Measurements from ENCODE around the gene SCG5.

Gene SCG5

DNA sequence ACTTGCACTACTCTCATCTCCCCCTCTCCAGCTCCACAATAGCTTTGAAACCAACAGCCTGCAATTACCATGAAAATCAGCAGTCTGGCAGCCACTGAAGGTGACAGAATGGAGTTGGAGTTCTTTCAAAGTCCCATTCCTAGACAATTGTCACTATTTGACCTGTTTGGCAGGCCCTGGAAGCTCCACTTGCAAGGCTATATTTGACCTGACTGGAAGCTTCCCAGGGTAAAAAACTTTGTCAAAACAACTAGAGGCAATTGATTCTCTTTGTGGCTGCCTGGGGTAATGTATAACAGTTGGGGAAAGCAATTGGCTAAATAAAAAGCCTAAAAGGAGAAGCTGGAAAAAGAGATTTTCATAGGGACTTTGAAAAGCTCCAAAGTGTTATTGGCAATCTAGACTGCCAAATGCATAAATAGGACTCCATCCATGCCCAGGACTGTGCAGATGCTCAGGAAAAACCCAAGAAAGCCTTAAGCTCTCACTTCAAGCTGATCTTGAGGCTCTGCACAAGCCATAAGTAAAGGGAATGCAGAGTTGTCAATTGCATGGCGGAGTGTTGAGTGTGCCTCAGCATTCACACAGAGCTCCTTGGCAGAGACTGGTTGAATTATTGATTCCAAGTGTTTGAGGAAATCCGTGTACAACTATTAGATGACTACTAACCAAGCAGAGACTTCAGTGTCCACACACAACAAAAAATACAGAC is 94.6 kb downstream of the SCG5 start:
- no peak for DNase-seq (ENCODE audit: low read depth)
- TF ChIP-seq, protein P1, sequence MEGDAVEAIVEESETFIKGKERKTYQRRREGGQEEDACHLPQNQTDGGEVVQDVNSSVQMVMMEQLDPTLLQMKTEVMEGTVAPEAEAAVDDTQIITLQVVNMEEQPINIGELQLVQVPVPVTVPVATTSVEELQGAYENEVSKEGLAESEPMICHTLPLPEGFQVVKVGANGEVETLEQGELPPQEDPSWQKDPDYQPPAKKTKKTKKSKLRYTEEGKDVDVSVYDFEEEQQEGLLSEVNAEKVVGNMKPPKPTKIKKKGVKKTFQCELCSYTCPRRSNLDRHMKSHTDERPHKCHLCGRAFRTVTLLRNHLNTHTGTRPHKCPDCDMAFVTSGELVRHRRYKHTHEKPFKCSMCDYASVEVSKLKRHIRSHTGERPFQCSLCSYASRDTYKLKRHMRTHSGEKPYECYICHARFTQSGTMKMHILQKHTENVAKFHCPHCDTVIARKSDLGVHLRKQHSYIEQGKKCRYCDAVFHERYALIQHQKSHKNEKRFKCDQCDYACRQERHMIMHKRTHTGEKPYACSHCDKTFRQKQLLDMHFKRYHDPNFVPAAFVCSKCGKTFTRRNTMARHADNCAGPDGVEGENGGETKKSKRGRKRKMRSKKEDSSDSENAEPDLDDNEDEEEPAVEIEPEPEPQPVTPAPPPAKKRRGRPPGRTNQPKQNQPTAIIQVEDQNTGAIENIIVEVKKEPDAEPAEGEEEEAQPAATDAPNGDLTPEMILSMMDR (IDR thresholded peaks at IDR 0.05; ENCODE audit: control insufficient read depth, extremely low read depth, insufficient read depth) = no peak
- no peak overlapping the region for H3K4me3 ChIP-seq (ENCODE audit: low read depth, low read length)

DNA sequence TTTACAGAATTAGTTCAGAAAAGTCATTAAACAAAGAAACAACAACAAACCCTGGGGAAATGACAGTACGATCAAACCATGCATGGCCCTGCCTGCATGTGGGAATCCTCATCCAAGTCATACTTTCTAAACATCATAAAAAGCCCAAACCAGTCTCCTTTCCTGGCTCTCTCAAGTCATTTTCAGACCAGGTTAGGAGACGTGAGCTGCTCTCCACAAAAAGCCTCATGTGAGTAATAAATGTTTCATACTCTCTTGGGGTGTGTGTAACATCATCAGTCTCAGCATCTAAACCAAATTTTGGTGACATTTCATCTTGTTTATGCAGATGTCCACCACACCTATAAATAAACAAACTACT is 95.2 kb downstream of the SCG5 start:
- no peak overlapping the region for H3K4me3 ChIP-seq (ENCODE audit: low read depth, low read length)
- TF ChIP-seq, protein P1 (IDR thresholded peaks at IDR 0.05; ENCODE audit: control insufficient read depth, extremely low read depth, insufficient read depth) = no peak
- no peak for DNase-seq (ENCODE audit: low read depth)

DNA sequence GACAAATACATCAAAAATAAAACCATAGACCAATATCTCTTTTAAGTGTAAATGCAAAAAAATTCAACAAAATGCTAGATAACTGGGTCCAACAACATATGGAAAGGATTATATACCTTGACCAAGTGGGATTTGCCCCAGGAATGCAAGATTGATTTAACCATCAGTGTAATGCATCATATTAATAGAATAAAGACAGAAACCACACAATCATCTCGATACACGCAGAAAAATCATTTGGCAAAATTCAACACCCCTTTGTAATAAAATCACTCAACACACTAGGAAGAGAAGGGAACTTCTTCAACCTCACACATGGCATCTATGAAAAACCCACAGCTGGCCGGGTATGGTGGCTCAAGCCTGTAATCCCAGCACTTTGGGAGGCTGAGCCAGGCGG is 95.8 kb downstream of the SCG5 start:
- TF ChIP-seq, protein P1 (IDR thresholded peaks at IDR 0.05; ENCODE audit: control insufficient read depth, extremely low read depth, insufficient read depth) = no peak
- no peak overlapping the region for H3K4me3 ChIP-seq (ENCODE audit: low read depth, low read length)
- no peak for DNase-seq (ENCODE audit: low read depth)

DNA sequence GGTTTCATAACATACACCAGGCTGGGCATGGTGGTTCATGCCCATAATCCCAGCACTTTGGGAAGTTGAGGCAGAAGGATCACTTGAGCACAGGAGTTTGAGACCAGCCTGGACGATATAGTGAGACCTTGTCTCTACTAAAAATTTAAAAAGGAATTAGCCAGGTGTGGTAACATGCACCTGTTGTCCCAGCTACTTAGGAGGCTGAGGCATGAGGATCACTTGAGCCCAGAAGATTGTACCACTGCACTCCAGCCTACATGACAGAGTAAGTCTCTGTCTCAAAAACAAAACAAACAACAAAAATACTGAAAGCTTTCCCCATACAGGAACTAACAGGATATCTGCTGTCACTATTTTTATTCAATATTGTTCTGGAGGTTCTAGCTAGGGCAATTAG is 97.2 kb downstream of the SCG5 start:
- H3K4me3 ChIP-seq (ENCODE audit: low read depth, low read length) = no peak overlapping the region
- TF ChIP-seq, protein P1 (IDR thresholded peaks at IDR 0.05; ENCODE audit: control insufficient read depth, extremely low read depth, insufficient read depth) = no peak
- DNase-seq (ENCODE audit: low read depth) = no peak

DNA sequence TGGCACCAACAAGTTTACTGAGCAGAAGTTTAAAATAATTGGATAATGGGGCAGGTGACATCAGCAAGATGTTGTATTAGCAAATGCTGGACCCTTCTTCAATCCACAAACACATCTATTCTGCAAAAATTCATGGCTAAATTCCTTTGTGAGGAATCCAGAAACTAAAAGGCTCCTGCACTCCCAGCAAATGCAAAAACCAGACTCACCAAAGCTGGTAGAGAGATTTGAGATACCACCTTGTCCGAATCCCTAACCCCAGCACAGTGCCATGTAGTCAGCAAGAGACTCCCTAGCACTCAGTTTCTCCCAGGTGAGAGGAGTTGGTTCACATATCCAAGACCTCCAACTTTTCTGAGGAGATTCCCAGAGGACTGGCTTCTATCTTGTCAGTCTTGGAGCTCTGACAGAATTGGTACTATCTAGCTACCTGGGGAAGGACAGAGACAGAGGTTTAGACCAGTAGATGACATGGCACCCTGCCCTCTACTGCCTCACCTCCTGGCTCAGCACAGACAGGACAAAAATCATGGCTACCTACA is 98.1 kb downstream of the SCG5 start:
- no peak overlapping the region for H3K4me3 ChIP-seq (ENCODE audit: low read depth, low read length)
- DNase-seq (ENCODE audit: low read depth) = no peak
- TF ChIP-seq, protein P1 (IDR thresholded peaks at IDR 0.05; ENCODE audit: control insufficient read depth, extremely low read depth, insufficient read depth) = no peak

- TF ChIP-seq, protein P1 (IDR thresholded peaks at IDR 0.05; ENCODE audit: control insufficient read depth, extremely low read depth, insufficient read depth) = no peak
- DNase-seq (ENCODE audit: low read depth) = no peak
- H3K4me3 ChIP-seq (ENCODE audit: low read depth, low read length) = no peak overlapping the region
These were observed 102.1 kb downstream of the SCG5 start for GRCh38 chr15:32743411-32744140.

Measured in LNCaP clone FGC (cell line).